Uterus (tissue), 4 donors: ENCODE measurements around the gene KIF5A. TPM values are rescaled to one million over a fixed set of nuclear protein-coding genes. Genes with fewer than 3 reads are reported as not detected.

Experiments
- DNase-seq, 2 donors: peaks; one replicate each; pipeline ENCODE4 v3.0.0-alpha.2; 2019 to 2020
- H3K27ac ChIP-seq, 2 donors: fragments of 200-600 bp; sonication (generic); 1 replicate in 1 of 2; 2 replicates in 1 of 2; pipeline ENCODE4 v1.5.1; 2016 to 2018
- H3K27me3 ChIP-seq, 2 donors: fragments of 200-600 bp; sonication (generic); one replicate each; pipeline ENCODE4 v1.5.1; 2018 to 2019; ENCODE audit warnings: control low read depth in 1 of 2
- H3K36me3 ChIP-seq, 2 donors: fragments of 200-600 bp; sonication (generic); one replicate each; pipeline ENCODE4 v1.5.1; 2019; ENCODE audit warnings: control low read depth in 1 of 2
- H3K4me1 ChIP-seq, 2 donors: fragments of 200-600 bp; sonication (generic); one replicate each; pipeline ENCODE4 v1.5.1; 2018 to 2019; ENCODE audit warnings: control low read depth in 1 of 2
- H3K4me3 ChIP-seq, 2 donors: fragments of 200-600 bp; sonication (generic); 1 replicate in 1 of 2; 2 replicates in 1 of 2; pipeline ENCODE4 v1.5.1; 2018 to 2019; ENCODE audit warnings: mild to moderate bottlenecking in 1 of 2
- H3K9me3 ChIP-seq, 2 donors: fragments of 200-600 bp; sonication (generic); one replicate each; pipeline ENCODE4 v1.5.1; 2019; ENCODE audit warnings: control low read depth in 1 of 2
- POLR2A ChIP-seq, 2 donors: fragments of 450-650 bp; IDR thresholded peaks; one replicate each; pipeline ENCODE4 v1.6.1; 2016; ENCODE audit warnings: antibody characterized with exemption in 2 of 2, mild to moderate bottlenecking in 1 of 2, moderate library complexity in 1 of 2
- intact Hi-C: fragments of 100-400 bp; cut with DNase I; formaldehyde crosslinking; loops from one replicate; pipeline ENCODE4 v1.15.1; 2023; ENCODE audit warnings: low total_unique reads
- total RNA-seq, 4 donors: library from RNA; depleted of rRNA in 3 of 4; stranded (reverse); fragments of >200 nt in 3 of 4; gene quantifications; one replicate each; pipeline versions ENCODE4 v1.1.0 to v1.2.4, GENCODE V29; 2014 to 2023
- TF ChIP-seq, protein P1 (sequence below), 4 experiments: fragments of 200-600 bp in 2 of 4; fragments of 450-650 bp in 2 of 4; sonication (generic) in 2 of 4; IDR thresholded peaks; one replicate each; pipeline ENCODE4 v1.5.1; 2016 to 2019; ENCODE audit warnings: antibody characterized with exemption in 4 of 4, mild to moderate bottlenecking in 2 of 4, moderate library complexity in 1 of 4
- donor health status: DM: yes; HTN: yes; CAD: no.

Gene KIF5A
- total RNA-seq, 4 donors from 2014 or later: 0.59 to 5.1 (median 1.9) TPM

DNA sequence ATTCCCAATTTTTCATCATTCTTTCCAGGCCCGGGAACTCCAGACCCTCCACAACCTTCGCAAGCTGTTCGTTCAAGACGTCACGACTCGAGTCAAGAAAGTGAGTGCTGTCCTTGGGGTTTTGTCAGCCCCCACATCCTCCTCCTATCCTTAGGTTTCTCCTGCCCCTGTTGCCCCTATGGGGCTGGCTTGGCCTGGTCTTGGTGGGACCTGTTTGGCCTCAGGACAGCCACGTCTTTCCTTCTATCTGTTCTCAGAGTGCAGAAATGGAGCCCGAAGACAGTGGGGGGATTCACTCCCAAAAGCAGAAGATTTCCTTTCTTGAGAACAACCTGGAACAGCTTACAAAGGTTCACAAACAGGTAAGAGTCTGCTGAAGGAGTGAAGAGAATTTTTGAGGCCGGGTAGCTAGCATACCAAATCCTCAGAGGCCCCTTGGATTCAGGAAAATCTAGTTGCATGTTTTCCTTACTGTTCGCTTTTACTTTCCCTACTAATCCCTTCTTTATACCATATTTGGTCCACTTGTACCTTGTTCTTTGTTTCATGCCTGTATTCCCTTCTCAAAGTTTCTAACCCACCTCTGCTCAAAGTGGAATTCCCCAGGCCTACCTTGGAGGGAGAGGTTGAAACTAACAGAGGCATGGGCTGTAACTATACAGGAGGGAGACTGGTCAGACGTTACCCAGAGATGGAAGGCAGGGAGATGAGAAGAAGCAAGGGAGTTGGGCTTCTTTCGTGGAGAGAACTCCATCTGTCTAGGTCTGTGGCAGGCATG lies 28.3 kb downstream of the KIF5A start:
- no peaks in the 10 kb centered on the region for H3K27me3 ChIP-seq
- H3K4me3 ChIP-seq: no peak overlapping the region
- TF ChIP-seq, protein P1, sequence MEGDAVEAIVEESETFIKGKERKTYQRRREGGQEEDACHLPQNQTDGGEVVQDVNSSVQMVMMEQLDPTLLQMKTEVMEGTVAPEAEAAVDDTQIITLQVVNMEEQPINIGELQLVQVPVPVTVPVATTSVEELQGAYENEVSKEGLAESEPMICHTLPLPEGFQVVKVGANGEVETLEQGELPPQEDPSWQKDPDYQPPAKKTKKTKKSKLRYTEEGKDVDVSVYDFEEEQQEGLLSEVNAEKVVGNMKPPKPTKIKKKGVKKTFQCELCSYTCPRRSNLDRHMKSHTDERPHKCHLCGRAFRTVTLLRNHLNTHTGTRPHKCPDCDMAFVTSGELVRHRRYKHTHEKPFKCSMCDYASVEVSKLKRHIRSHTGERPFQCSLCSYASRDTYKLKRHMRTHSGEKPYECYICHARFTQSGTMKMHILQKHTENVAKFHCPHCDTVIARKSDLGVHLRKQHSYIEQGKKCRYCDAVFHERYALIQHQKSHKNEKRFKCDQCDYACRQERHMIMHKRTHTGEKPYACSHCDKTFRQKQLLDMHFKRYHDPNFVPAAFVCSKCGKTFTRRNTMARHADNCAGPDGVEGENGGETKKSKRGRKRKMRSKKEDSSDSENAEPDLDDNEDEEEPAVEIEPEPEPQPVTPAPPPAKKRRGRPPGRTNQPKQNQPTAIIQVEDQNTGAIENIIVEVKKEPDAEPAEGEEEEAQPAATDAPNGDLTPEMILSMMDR (IDR thresholded peaks at IDR 0.05): no peak
- no peak for TF ChIP-seq POLR2A (IDR thresholded peaks at IDR 0.05)
- DNase-seq: no peak
- H3K4me1 ChIP-seq: no peaks in the 10 kb centered on the region
- no peaks in the 10 kb centered on the region for H3K36me3 ChIP-seq
- intact Hi-C loops: no loop called here
- no peaks in the 10 kb centered on the region for H3K9me3 ChIP-seq
- H3K27ac ChIP-seq: no peak overlapping the region

DNA sequence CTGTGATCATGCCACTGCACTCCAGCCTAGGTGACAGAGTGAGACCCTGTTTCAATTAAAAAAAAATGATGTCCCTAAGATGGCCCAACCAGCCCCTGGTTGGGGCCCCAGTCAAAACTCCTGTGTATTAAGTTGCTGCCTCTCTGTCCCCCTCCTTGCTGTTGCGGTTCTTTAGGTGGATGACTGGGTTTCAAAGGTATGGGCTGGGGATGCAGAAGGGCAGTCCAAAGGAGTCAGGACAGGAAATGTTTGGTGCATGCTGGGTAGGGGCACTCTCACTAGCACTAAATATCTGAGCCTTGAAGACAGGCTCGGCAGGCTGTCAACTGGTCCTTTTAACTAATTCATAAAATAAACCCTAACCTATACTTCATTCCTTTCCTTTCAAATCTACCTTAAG lies 29.2 kb downstream of the KIF5A start:
- TF ChIP-seq POLR2A (IDR thresholded peaks at IDR 0.05): no peak
- TF ChIP-seq, protein P1 (IDR thresholded peaks at IDR 0.05): no peak

DNA sequence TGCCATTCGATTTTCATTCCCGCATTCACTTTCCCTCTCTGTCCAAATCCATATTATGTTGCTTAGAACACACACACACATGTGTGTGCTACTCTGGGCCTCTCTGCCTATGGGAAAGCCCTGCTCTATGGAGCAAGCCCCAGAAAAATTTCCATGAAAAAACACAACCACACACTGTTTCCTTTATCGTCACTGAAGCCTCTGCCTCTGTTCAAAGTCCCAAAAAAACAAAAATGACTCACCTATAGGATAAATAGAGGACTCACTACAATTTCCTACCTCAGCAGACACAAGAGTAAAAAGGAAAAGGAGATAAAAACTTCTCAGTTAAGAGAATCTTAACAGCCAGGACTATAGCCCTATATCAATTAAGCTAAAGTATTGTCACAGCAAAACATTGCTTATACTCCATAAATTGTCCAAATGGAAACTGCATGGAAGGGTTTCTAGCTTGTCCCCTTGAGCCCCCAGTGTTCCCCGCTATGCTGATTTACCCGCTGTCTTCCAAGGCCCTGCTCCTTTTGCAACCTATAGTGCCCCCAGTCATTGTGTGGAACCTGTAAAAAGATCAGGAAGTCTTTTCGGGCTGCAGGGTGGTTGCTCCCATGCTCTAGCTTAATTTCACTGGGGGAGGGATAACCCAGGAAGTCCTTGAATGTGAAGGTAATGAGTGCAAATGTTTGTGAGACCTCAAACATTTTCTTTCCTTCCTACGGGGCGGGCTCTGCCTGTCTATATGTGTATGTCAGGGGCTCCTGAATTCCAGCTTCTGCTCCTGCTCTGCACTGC lies 30.0 kb downstream of the KIF5A start:
- intact Hi-C loops: no loop called here
- Histone ChIP-seq H3K9me3 (no peaks in the 10 kb centered on the region), H3K27ac (no peak overlapping the region), H3K4me1 (no peaks in the 10 kb centered on the region), H3K36me3 (no peaks in the 10 kb centered on the region), H3K27me3 (no peaks in the 10 kb centered on the region), H3K4me3 (no peak overlapping the region)
- TF ChIP-seq, protein P1 (IDR thresholded peaks at IDR 0.05): no peak
- no peak for DNase-seq

More for the DNA sequence above, 29.2 kb downstream of the KIF5A start:
- no peak for DNase-seq
- Histone ChIP-seq H3K27me3 (no peaks in the 10 kb centered on the region), H3K4me1 (no peaks in the 10 kb centered on the region), H3K4me3 (no peak overlapping the region), H3K27ac (no peak overlapping the region), H3K9me3 (no peaks in the 10 kb centered on the region), H3K36me3 (no peaks in the 10 kb centered on the region)
- intact Hi-C loops: no loop called here

DNA sequence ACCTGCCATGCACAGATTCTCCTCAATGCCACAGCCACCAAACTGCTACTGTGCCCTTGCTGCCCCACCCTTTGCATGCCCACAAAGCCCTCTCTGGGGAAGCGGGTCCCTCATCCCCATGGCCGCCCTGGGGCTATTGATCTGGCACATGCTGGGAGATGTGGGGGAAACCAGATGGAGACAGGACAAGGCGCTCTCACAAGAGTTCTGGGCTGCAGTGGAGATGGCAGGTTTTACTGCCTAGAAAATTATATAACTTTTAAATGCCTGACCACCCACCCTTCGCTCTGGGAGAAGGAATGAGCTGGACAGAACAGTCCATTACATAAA lies 30.6 kb downstream of the KIF5A start:
- no peak overlapping the region for H3K4me3 ChIP-seq
- H3K9me3 ChIP-seq: no peaks in the 10 kb centered on the region
- H3K4me1 ChIP-seq: no peaks in the 10 kb centered on the region
- no peak for DNase-seq
- no peaks in the 10 kb centered on the region for H3K36me3 ChIP-seq
- TF ChIP-seq, protein P1 (IDR thresholded peaks at IDR 0.05): no peak
- TF ChIP-seq POLR2A (IDR thresholded peaks at IDR 0.05): no peak
- no peak overlapping the region for H3K27ac ChIP-seq
- intact Hi-C loops: no loop called here
- no peaks in the 10 kb centered on the region for H3K27me3 ChIP-seq

DNA sequence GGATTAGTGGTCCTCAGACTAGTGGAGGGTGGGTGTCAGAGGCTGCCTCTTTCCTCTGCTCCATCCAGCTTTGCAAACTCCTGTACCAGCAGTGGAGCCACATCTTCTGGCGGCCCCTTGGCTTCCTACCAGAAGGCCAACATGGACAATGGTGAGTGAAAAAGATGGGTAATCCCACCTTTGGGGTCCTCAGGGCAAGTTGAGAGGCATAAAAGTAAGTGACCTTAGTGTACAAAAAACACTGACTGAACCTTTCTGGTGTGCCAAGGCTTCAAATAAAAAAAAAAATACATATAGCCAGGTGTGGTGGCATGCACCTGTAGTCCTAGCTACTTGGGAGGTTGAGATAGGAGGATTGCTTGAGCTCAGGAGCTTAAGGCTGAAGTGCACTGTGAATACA lies 32.0 kb downstream of the KIF5A start:
- Histone ChIP-seq H3K4me3 (no peak overlapping the region), H3K27ac (no peak overlapping the region), H3K9me3 (no peaks in the 10 kb centered on the region), H3K36me3 (no peaks in the 10 kb centered on the region), H3K4me1 (no peaks in the 10 kb centered on the region), H3K27me3 (no peaks in the 10 kb centered on the region)
- intact Hi-C loops: loop anchor here (2.0 kb wide), 1 partner anchor 39 kb away; no protein-coding TSS in a partner anchor
- no peak for DNase-seq
- TF ChIP-seq, protein P1 (IDR thresholded peaks at IDR 0.05): no peak
- no peak for TF ChIP-seq POLR2A (IDR thresholded peaks at IDR 0.05)
